HCT116 (cell line): ENCODE measurements around the gene STRC.
"Not testable (repeated sequence)": the region's sequence is repeated elsewhere in the genome, so short reads cannot be mapped to it uniquely, and the experiment has no call there.

Experiments
- ATF3 ChIP-seq: IDR thresholded peaks from 2 replicates; pipeline ENCODE4 v1.6.1; 2012
- CEBPB ChIP-seq: IDR thresholded peaks from 2 replicates; pipeline ENCODE4 v1.6.1; 2012; ENCODE audit warnings: low read depth
- CTCF ChIP-seq, 3 experiments: fragments of 200-600 bp in 1 of 3; sonication (generic) in 1 of 3; IDR thresholded peaks in 2 of 3; conservative IDR thresholded peaks in 1 of 3; 2 replicates each; pipeline ENCODE4 v1.5.1; 2012 to 2017; ENCODE audit warnings: low read depth in 2 of 3, low read length in 2 of 3, antibody characterized with exemption in 1 of 3, borderline replicate concordance in 1 of 3, control low read depth in 1 of 3, mild to moderate bottlenecking in 1 of 3, mixed read lengths in 1 of 3, mixed run types in 1 of 3, moderate library complexity in 1 of 3; ENCODE audit not compliant: insufficient read depth in 1 of 3
- EGR1 ChIP-seq: IDR thresholded peaks from 2 replicates; pipeline ENCODE4 v1.6.1; 2012; ENCODE audit warnings: low read depth
- EZH2 ChIP-seq: fragments of 200-600 bp; sonication (generic); IDR thresholded peaks from 2 replicates; pipeline ENCODE4 v1.6.1; 2017; ENCODE audit warnings: antibody characterized with exemption, mixed run types
- EZH2phosphoT487 ChIP-seq: fragments of 200-600 bp; IDR thresholded peaks from 2 replicates; pipeline ENCODE4 v1.6.1; 2018; ENCODE audit warnings: antibody characterized with exemption, borderline replicate concordance
- JUND ChIP-seq: IDR thresholded peaks from 2 replicates; pipeline ENCODE4 v1.6.1; 2012
- POLR2A ChIP-seq: IDR thresholded peaks from 2 replicates; pipeline ENCODE4 v1.7.0; 2011; ENCODE audit warnings: borderline replicate concordance; ENCODE audit not compliant: insufficient read depth, insufficient read length; ENCODE audit errors: extremely low read depth
- POLR2AphosphoS5 ChIP-seq: IDR thresholded peaks from 2 replicates; pipeline ENCODE4 v1.6.1; 2011; ENCODE audit warnings: mild to moderate bottlenecking, low read depth, low read length, moderate library complexity
- RAD21 ChIP-seq: IDR thresholded peaks from 2 replicates; pipeline ENCODE4 v1.6.1; 2012; ENCODE audit warnings: low read depth, mild to moderate bottlenecking
- REST ChIP-seq: IDR thresholded peaks from 2 replicates; pipeline ENCODE4 v1.6.1; 2012; ENCODE audit warnings: low read depth
- SP1 ChIP-seq: IDR thresholded peaks from 2 replicates; pipeline ENCODE4 v1.6.1; 2012; ENCODE audit warnings: low read depth
- TCF7L2 ChIP-seq: IDR thresholded peaks from 2 replicates; pipeline ENCODE4 v1.7.0; 2011; ENCODE audit warnings: borderline replicate concordance, inconsistent platforms; ENCODE audit not compliant: insufficient read depth, insufficient read length; ENCODE audit errors: extremely low read depth
- ZNF274 ChIP-seq: fragments of 200-500 bp; sonication (Bioruptor generic); IDR thresholded peaks from 2 replicates; pipeline ENCODE4 v1.6.1; 2014; ENCODE audit warnings: mild to moderate bottlenecking, low read depth, low read length, inconsistent platforms

GRCh38 chr15:43563793-43564192 is 54.8 kb downstream of the STRC start:
- TF ChIP-seq EZH2; CTCF (IDR thresholded peaks at IDR 0.05 in 2 of 3, conservative IDR thresholded peaks at IDR 0.05 in 1 of 3; ENCODE audit: borderline replicate concordance in 1 of 3, insufficient read depth in 1 of 3, low read depth in 2 of 3, low read length in 2 of 3); POLR2AphosphoS5; EGR1; POLR2A; JUND; REST; ATF3; SP1; EZH2phosphoT487; ZNF274; RAD21; TCF7L2; CEBPB: not testable (repeated sequence)
